H9 (cell line): ENCODE measurements around the gene RACGAP1. TPM values are rescaled to one million over a fixed set of nuclear protein-coding genes. Genes with fewer than 3 reads are reported as not detected.

Experiments used
- DNase-seq: peaks from one replicate; pipeline ENCODE4 v3.0.0-alpha.2; 2017
- H2AFZ ChIP-seq: one replicate; pipeline ENCODE4 v1.6.1; 2013; ENCODE audit warnings: mild to moderate bottlenecking, low read length, control low read depth, moderate library complexity
- H2AK5ac ChIP-seq: 2 replicates; pipeline ENCODE4 v1.6.1; 2013; ENCODE audit warnings: low read length, control low read depth, mixed read lengths; ENCODE audit not compliant: insufficient read length
- H2BK120ac ChIP-seq: one replicate; pipeline ENCODE4 v1.6.1; 2013; ENCODE audit warnings: low read depth, mild to moderate bottlenecking, low read length, control low read depth, inconsistent platforms; ENCODE audit not compliant: poor library complexity, severe bottlenecking
- H2BK12ac ChIP-seq: 2 replicates; pipeline ENCODE4 v1.6.1; 2013; ENCODE audit warnings: low read length, control low read depth, mixed read lengths, low read depth; ENCODE audit not compliant: insufficient read length
- H2BK15ac ChIP-seq: 2 replicates; pipeline ENCODE4 v1.6.1; 2013; ENCODE audit warnings: low read depth, low read length, control low read depth
- H2BK20ac ChIP-seq: one replicate; pipeline ENCODE4 v1.6.1; 2013; ENCODE audit warnings: low read depth, mild to moderate bottlenecking, low read length, control low read depth, inconsistent platforms; ENCODE audit not compliant: poor library complexity, severe bottlenecking
- H2BK5ac ChIP-seq: 2 replicates; pipeline ENCODE4 v1.6.1; 2013; ENCODE audit warnings: low read length, control low read depth, mixed read lengths; ENCODE audit not compliant: insufficient read length
- H3K14ac ChIP-seq: 2 replicates; pipeline ENCODE4 v1.6.1; 2013; ENCODE audit warnings: low read length, control low read depth; ENCODE audit not compliant: insufficient read depth
- H3K18ac ChIP-seq: 2 replicates; pipeline ENCODE4 v1.6.1; 2013; ENCODE audit warnings: low read depth, mild to moderate bottlenecking, mixed read lengths, low read length, control low read depth; ENCODE audit not compliant: insufficient read length
- H3K23ac ChIP-seq: 2 replicates; pipeline ENCODE4 v1.6.1; 2013; ENCODE audit warnings: low read length, control low read depth, mixed read lengths, low read depth; ENCODE audit not compliant: insufficient read length
- H3K23me2 ChIP-seq: 2 replicates; pipeline ENCODE4 v1.6.1; 2013; ENCODE audit warnings: low read depth, mild to moderate bottlenecking, mixed read lengths, low read length, control low read depth; ENCODE audit not compliant: insufficient read length, poor library complexity, severe bottlenecking
- H3K27ac ChIP-seq: 2 replicates; pipeline ENCODE4 v1.5.1; 2013; ENCODE audit warnings: low read length, control low read depth, mixed read lengths, low read depth; ENCODE audit not compliant: insufficient read length
- H3K27me3 ChIP-seq: 2 replicates; pipeline ENCODE4 v1.6.1; 2013; ENCODE audit warnings: low read length, control low read depth, inconsistent platforms; ENCODE audit not compliant: insufficient read depth
- H3K4ac ChIP-seq: 2 replicates; pipeline ENCODE4 v1.6.1; 2013; ENCODE audit warnings: low read depth, mild to moderate bottlenecking, control low read depth, inconsistent platforms, low read length, moderate library complexity
- H3K4me1 ChIP-seq: 2 replicates; pipeline ENCODE4 v1.6.1; 2013; ENCODE audit warnings: low read length, control low read depth, inconsistent platforms; ENCODE audit not compliant: insufficient read depth
- H3K4me2 ChIP-seq: 2 replicates; pipeline ENCODE4 v1.6.1; 2013; ENCODE audit warnings: low read length, control low read depth, mixed read lengths; ENCODE audit not compliant: insufficient read length, insufficient read depth
- H3K56ac ChIP-seq: 2 replicates; pipeline ENCODE4 v1.6.1; 2013; ENCODE audit warnings: low read depth, mild to moderate bottlenecking, mixed read lengths, low read length, control low read depth; ENCODE audit not compliant: insufficient read length
- H3K79me1 ChIP-seq: 2 replicates; pipeline ENCODE4 v1.6.1; 2013; ENCODE audit warnings: low read depth, mild to moderate bottlenecking, moderate library complexity, low read length, control low read depth, inconsistent platforms; ENCODE audit not compliant: insufficient read depth, poor library complexity, severe bottlenecking
- H3K79me2 ChIP-seq: 2 replicates; pipeline ENCODE4 v1.6.1; 2013; ENCODE audit warnings: low read length, control low read depth, inconsistent platforms; ENCODE audit not compliant: insufficient read depth
- H3K9ac ChIP-seq: 2 replicates; pipeline ENCODE4 v1.6.1; 2013; ENCODE audit warnings: low read length, control low read depth, mixed read lengths; ENCODE audit not compliant: insufficient read length; ENCODE audit errors: extremely low read depth
- H3K9me3 ChIP-seq: one replicate; pipeline ENCODE4 v1.6.1; 2013; ENCODE audit warnings: low read depth, low read length, inconsistent platforms; ENCODE audit not compliant: control insufficient read depth
- H3T11ph ChIP-seq: one replicate; pipeline ENCODE4 v1.6.1; 2013; ENCODE audit warnings: mild to moderate bottlenecking, low read length, control low read depth, inconsistent platforms
- H4K20me1 ChIP-seq: one replicate; pipeline ENCODE4 v1.6.1; 2013; ENCODE audit not compliant: control insufficient read depth, insufficient read length, insufficient read depth
- H4K5ac ChIP-seq: 2 replicates; pipeline ENCODE4 v1.6.1; 2013; ENCODE audit warnings: low read depth, mild to moderate bottlenecking, mixed read lengths, low read length, control low read depth; ENCODE audit not compliant: insufficient read length
- H4K8ac ChIP-seq: replicated peaks from 2 replicates; pipeline ENCODE4 v1.6.1; 2013; ENCODE audit warnings: low read length, control low read depth, mixed read lengths, low read depth; ENCODE audit not compliant: insufficient read length
- H4K91ac ChIP-seq: 2 replicates; pipeline ENCODE4 v1.6.1; 2013; ENCODE audit warnings: low read depth, mild to moderate bottlenecking, moderate library complexity, mixed read lengths, low read length, control low read depth; ENCODE audit not compliant: insufficient read length
- H3K27ac Mint-ChIP-seq, 3 experiments: 2 replicates in 2 of 3; 3 replicates in 1 of 3; pipeline ENCODE4 v1.8.0; 2020 to 2021; ENCODE audit warnings: mixed read lengths in 3 of 3, mild to moderate bottlenecking in 1 of 3, moderate library complexity in 1 of 3
- H3K27me3 Mint-ChIP-seq: 2 replicates; pipeline ENCODE4 v1.8.0; 2021; ENCODE audit warnings: low read depth, mild to moderate bottlenecking, moderate library complexity, mixed read lengths
- H3K36me3 Mint-ChIP-seq, 3 experiments: 2 replicates in 2 of 3; 3 replicates in 1 of 3; pipeline ENCODE4 v1.8.0; 2020 to 2021; ENCODE audit warnings: low read depth in 3 of 3, mixed read lengths in 3 of 3; ENCODE audit not compliant: insufficient read depth in 1 of 3
- H3K4me1 Mint-ChIP-seq, 2 experiments: 2 replicates each; pipeline ENCODE4 v1.8.0; 2020; ENCODE audit warnings: mixed read lengths in 2 of 2
- H3K4me3 Mint-ChIP-seq, 2 experiments: 2 replicates in 1 of 2; 3 replicates in 1 of 2; pipeline ENCODE4 v1.8.0; 2020 to 2021; ENCODE audit warnings: mild to moderate bottlenecking in 2 of 2, mixed read lengths in 2 of 2, moderate library complexity in 1 of 2
- H3K9me3 Mint-ChIP-seq, 2 experiments: 2 replicates in 1 of 2; 3 replicates in 1 of 2; pipeline ENCODE4 v1.8.0; 2020; ENCODE audit warnings: mild to moderate bottlenecking in 2 of 2, mixed read lengths in 2 of 2, moderate library complexity in 1 of 2
- CTCF ChIP-seq: fragments of 200-600 bp; sonication (generic); conservative IDR thresholded peaks from 3 replicates; pipeline ENCODE4 v1.8.0; 2021; ENCODE audit warnings: antibody characterized with exemption, mild to moderate bottlenecking
- WGBS: extraction: QIAGEN DNeasy Blood & Tissue Kit; methylation state at CpG from one replicate; pipeline ENCODE4 v1.1.7; 2013; ENCODE audit warnings: missing lambda C conversion rate, low lambda C conversion rate, mixed read lengths; ENCODE audit not compliant: insufficient read length; ENCODE audit errors: extremely low coverage; 5-methylcytosine and 5-hydroxymethylcytosine counted together
- total RNA-seq: library from RNA; stranded (reverse); gene quantifications from 2 replicates; pipeline ENCODE4 v1.2.1, GENCODE V29; 2021

The RACGAP1 gene
- total RNA-seq, 1 experiment from 2014 or later: 64.8 TPM

GRCh38 chr12:49963976-49964815 is 61.1 kb downstream of the RACGAP1 start:
- H3K27me3 ChIP-seq: peaks cover 12% of the 10 kb centered on the region
- H3K14ac ChIP-seq: no peak overlapping the region; the same call in 1 of the 2 replicates
- H2BK5ac ChIP-seq: no peak overlapping the region
- WGBS: no CpG with 5 or more reads among the region's 17 CpGs
- no peaks in the 10 kb centered on the region for H3K79me2 ChIP-seq
- H3K79me1 ChIP-seq: no peaks in the 10 kb centered on the region
- Mint-ChIP-seq H3K27me3 (peaks cover 68% of the 10 kb centered on the region), H3K27ac (no peak overlapping the region), H3K9me3 (no peaks in the 10 kb centered on the region), H3K4me1 (peaks cover 33 to 34% of the 10 kb centered on the region in 2 experiments), H3K4me3 (no peak overlapping the region), H3K36me3 (no peaks in the 10 kb centered on the region)
- H4K20me1 ChIP-seq: no peaks in the 10 kb centered on the region
- no peak overlapping the region for H4K8ac ChIP-seq
- H3K9me3 ChIP-seq: no peaks in the 10 kb centered on the region
- no peak overlapping the region for H3K27ac ChIP-seq
- no peak overlapping the region for H3T11ph ChIP-seq
- H2BK12ac ChIP-seq: no peak overlapping the region
- no peak overlapping the region for H2AK5ac ChIP-seq
- H2BK15ac ChIP-seq: no peak overlapping the region
- no peak for TF ChIP-seq CTCF
- no peak overlapping the region for H3K4me2 ChIP-seq
- no peak overlapping the region for H3K18ac ChIP-seq
- H4K91ac ChIP-seq: no peak overlapping the region
- peaks cover 5% of the 10 kb centered on the region for H3K23me2 ChIP-seq
- no peak for DNase-seq
- H2BK20ac ChIP-seq: no peak overlapping the region
- H3K4ac ChIP-seq: no peak overlapping the region
- peaks cover 9% of the 10 kb centered on the region; the same call in 1 of the 2 replicates for H3K4me1 ChIP-seq
- H2AFZ ChIP-seq: no peak overlapping the region
- no peak overlapping the region for H3K9ac ChIP-seq
- H4K5ac ChIP-seq: no peak overlapping the region
- H3K56ac ChIP-seq: no peak overlapping the region
- no peak overlapping the region for H3K23ac ChIP-seq
- no peak overlapping the region for H2BK120ac ChIP-seq
